HS-5 (cell line): ENCODE data around the gene FAM81A.
"Not testable (repeated sequence)": the region's sequence is repeated elsewhere in the genome, so short reads cannot be mapped to it uniquely, and the experiment has no call there.

ENCODE experiments used
- DNase-seq: peaks from one replicate; pipeline ENCODE4 v3.0.0-alpha.2; 2012; ENCODE audit warnings: low read depth

The FAM81A gene

GRCh38 chr15:59428898-59429297, 9.1 kb upstream of the FAM81A start:
- not testable (repeated sequence) for DNase-seq

- DNase-seq, result no peak
Observed at GRCh38 chr15:59432389-59432788, 5.6 kb upstream of the FAM81A start.

GRCh38 chr15:59434481-59434880, 3.5 kb upstream of the FAM81A start:
- no peak for DNase-seq

- DNase-seq, result no peak
Observed at GRCh38 chr15:59436774-59437141, 1.2 kb upstream of the FAM81A start.

GRCh38 chr15:59437142-59437816, 707 bp upstream of the FAM81A start:
- no peak for DNase-seq

GRCh38 chr15:59438625-59439290, 772 bp downstream of the FAM81A start:
- no peak for DNase-seq

- DNase-seq, result no peak
Observed at GRCh38 chr15:59439576-59439975, 1.6 kb downstream of the FAM81A start.

- DNase-seq, result no peak
Observed at GRCh38 chr15:59443341-59444072, 5.5 kb downstream of the FAM81A start.

- no peak for DNase-seq
Observed at GRCh38 chr15:59444081-59444835, 6.3 kb downstream of the FAM81A start.

GRCh38 chr15:59444980-59445545, 7.1 kb downstream of the FAM81A start:
- no peak for DNase-seq

- no peak for DNase-seq
Observed at GRCh38 chr15:59446232-59446957, 8.4 kb downstream of the FAM81A start.

- no peak for DNase-seq
Observed at GRCh38 chr15:59447367-59447766, 9.4 kb downstream of the FAM81A start.

GRCh38 chr15:59448871-59449270, 10.9 kb downstream of the FAM81A start:
- no peak for DNase-seq

GRCh38 chr15:59453474-59454215, 15.7 kb downstream of the FAM81A start:
- no peak for DNase-seq

GRCh38 chr15:59456114-59456513, 18.1 kb downstream of the FAM81A start:
- DNase-seq, result no peak

- no peak for DNase-seq
Observed at GRCh38 chr15:59457103-59457502, 19.1 kb downstream of the FAM81A start.

- DNase-seq, result no peak
Observed at GRCh38 chr15:59461521-59461920, 23.5 kb downstream of the FAM81A start.

GRCh38 chr15:59473226-59473625, 35.2 kb downstream of the FAM81A start:
- no peak for DNase-seq

GRCh38 chr15:59475161-59475560, 37.2 kb downstream of the FAM81A start:
- DNase-seq, result not testable (repeated sequence)

GRCh38 chr15:59484399-59484798, 46.4 kb downstream of the FAM81A start:
- DNase-seq, result no peak

- no peak for DNase-seq
Observed at GRCh38 chr15:59485036-59485435, 47.0 kb downstream of the FAM81A start.
